HepG2 (cell line): ENCODE data around the gene SLC4A5. TPM values are rescaled to one million over a fixed set of nuclear protein-coding genes. Genes with fewer than 3 reads are reported as not detected.

Experiments used
- ATAC-seq: fragments of 200-7000 bp; cut with Tn5 transposase; 3 replicates; pipeline ENCODE4 v1.9.1; 2020; ENCODE audit warnings: mild to moderate bottlenecking, moderate library complexity
- BruUV-seq: library from RNA; stranded (reverse); fragments of 400-500 nt; replicated peaks from 2 replicates; lab custom pipeline; 2021; lab: Mats Ljungman, UMichigan
- CTCF ChIA-PET: fragments of 300-600 bp; formaldehyde crosslinking; extraction: SDS; loops from one replicate; lab custom pipeline; 2021; ENCODE audit warnings: low total read pairs, inconsistent platforms, low intra/inter-chr PET ratio; lab: Yijun Ruan, JAX
- POLR2A ChIA-PET: fragments of 350-600 bp; sonication (Branson Sonifier 250); formaldehyde crosslinking; loops from one replicate; lab custom pipeline; 2020; ENCODE audit warnings: antibody characterized with exemption, inconsistent platforms; lab: Yijun Ruan, JAX
- DNase-seq: peaks from one replicate; pipeline ENCODE4 v3.0.0-alpha.2; 2015; ENCODE audit warnings: low spot score
- FAIRE-seq: peaks from 3 replicates; lab custom pipeline; 2011; peaks lifted over from hg19 to GRCh38; lab: Jason Lieb, UNC
- H2AFZ ChIP-seq: one replicate; pipeline ENCODE4 v1.6.1; 2011; ENCODE audit warnings: low read length, inconsistent platforms
- H3K27ac ChIP-seq: fragments of 300-600 bp; 3 replicates; pipeline ENCODE4 v1.8.0; 2011; ENCODE audit warnings: mixed run types, mild to moderate bottlenecking, mixed read lengths, low read length, inconsistent platforms; ENCODE audit not compliant: insufficient read depth; ENCODE audit errors: extremely low read length
- H3K27me3 ChIP-seq, 2 experiments: fragments of 200-600 bp in 1 of 2; 2 replicates in 1 of 2; 3 replicates in 1 of 2; pipeline versions ENCODE4 v1.6.0 to v1.8.0; 2011; ENCODE audit warnings: low read length in 2 of 2, mild to moderate bottlenecking in 2 of 2, moderate library complexity in 2 of 2, inconsistent platforms in 1 of 2; ENCODE audit not compliant: insufficient read depth in 2 of 2, control insufficient read depth in 1 of 2
- H3K36me3 ChIP-seq, 2 experiments: fragments of 200-600 bp in 1 of 2; replicated peaks in 1 of 2; 2 replicates in 1 of 2; 3 replicates in 1 of 2; pipeline versions ENCODE4 v1.5.1 to v1.8.0; 2011; ENCODE audit warnings: low read length in 2 of 2, inconsistent platforms in 1 of 2; ENCODE audit not compliant: insufficient read depth in 2 of 2, control insufficient read depth in 1 of 2
- H3K4me1 ChIP-seq: 2 replicates; pipeline ENCODE4 v1.5.1; 2012; ENCODE audit warnings: low read length, inconsistent platforms; ENCODE audit not compliant: insufficient read depth
- H3K4me2 ChIP-seq: 2 replicates; pipeline ENCODE4 v1.6.0; 2011; ENCODE audit warnings: low read depth, low read length, inconsistent platforms
- H3K4me3 ChIP-seq, 3 experiments: fragments of 200-600 bp in 1 of 3; sonication (generic), shearing (Covaris generic) in 1 of 3; replicated peaks in 1 of 3; 2 replicates each; pipeline ENCODE4 v1.5.1; 2011 to 2016; ENCODE audit warnings: low read length in 3 of 3, inconsistent platforms in 2 of 3, low read depth in 2 of 3, mild to moderate bottlenecking in 2 of 3, control low read depth in 1 of 3, mixed read lengths in 1 of 3; ENCODE audit not compliant: insufficient read depth in 1 of 3
- H3K79me2 ChIP-seq: one replicate; pipeline ENCODE4 v1.6.1; 2011; ENCODE audit warnings: low read length, inconsistent platforms; ENCODE audit not compliant: insufficient read depth
- H3K9ac ChIP-seq: 2 replicates; pipeline ENCODE4 v1.6.0; 2011; ENCODE audit warnings: mild to moderate bottlenecking, low read depth, low read length, inconsistent platforms; ENCODE audit not compliant: insufficient read depth
- H3K9me3 ChIP-seq: 2 replicates; pipeline ENCODE4 v1.5.1; 2012; ENCODE audit warnings: mild to moderate bottlenecking, low read length
- H4K20me1 ChIP-seq: 2 replicates; pipeline ENCODE4 v1.6.0; 2011; ENCODE audit warnings: inconsistent platforms, mild to moderate bottlenecking, low read length, moderate library complexity; ENCODE audit not compliant: insufficient read depth
- ADNP ChIP-seq: sonication (generic); formaldehyde crosslinking; IDR thresholded peaks from 2 replicates; pipeline ENCODE4 v1.4.0; 2020; ENCODE audit warnings: missing genetic modification reagents
- ASH2L ChIP-seq: fragments of 300-600, 200-600 bp; sonication (generic); IDR thresholded peaks from 2 replicates; pipeline ENCODE4 v1.7.0; 2017; ENCODE audit warnings: low read depth, mild to moderate bottlenecking, moderate library complexity, mixed read lengths, low read length; ENCODE audit not compliant: insufficient read length
- CHCHD3 ChIP-seq: sonication (generic); formaldehyde crosslinking; IDR thresholded peaks from 2 replicates; pipeline ENCODE4 v1.8.0; 2022; ENCODE audit warnings: mild to moderate bottlenecking, missing genetic modification reagents, moderate library complexity
- CTCF ChIP-seq: sonication (generic); formaldehyde crosslinking; IDR thresholded peaks from 2 replicates; pipeline ENCODE4 v1.5.0; 2020; ENCODE audit warnings: mild to moderate bottlenecking, missing genetic modification reagents, moderate library complexity
- FOXJ3 ChIP-seq: sonication (generic); formaldehyde crosslinking; IDR thresholded peaks from 2 replicates; pipeline ENCODE4 v1.4.0; 2020; ENCODE audit warnings: missing genetic modification reagents, mild to moderate bottlenecking, borderline replicate concordance
- GATAD2A ChIP-seq: IDR thresholded peaks from 2 replicates; pipeline ENCODE4 v1.6.1; 2016
- HCFC1 ChIP-seq: fragments of 150-350 bp; IDR thresholded peaks from 2 replicates; pipeline ENCODE4 v1.6.1; 2014; ENCODE audit warnings: low read depth, low read length
- IRF2 ChIP-seq: IDR thresholded peaks from 2 replicates; pipeline ENCODE4 v1.6.1; 2018; ENCODE audit warnings: missing genetic modification reagents, missing compliant biosample characterization
- STAG1 ChIP-seq: sonication (generic); formaldehyde crosslinking; IDR thresholded peaks from 2 replicates; pipeline ENCODE4 v1.4.0; 2020; ENCODE audit warnings: missing genetic modification reagents
- THYN1 ChIP-seq: sonication (generic); formaldehyde crosslinking; IDR thresholded peaks from 2 replicates; pipeline ENCODE4 v1.8.1; 2023; ENCODE audit warnings: low read depth, mild to moderate bottlenecking, moderate library complexity, missing genetic modification reagents, borderline replicate concordance
- ZFP36 ChIP-seq: fragments of 150-350 bp; IDR thresholded peaks from 2 replicates; pipeline ENCODE4 v1.6.1; 2018; ENCODE audit warnings: borderline replicate concordance, low read length, low read depth; ENCODE audit not compliant: partially characterized antibody
- ZNF207 ChIP-seq: fragments of 450-650 bp; IDR thresholded peaks from 2 replicates; pipeline ENCODE4 v1.6.1; 2016; ENCODE audit warnings: antibody characterized with exemption, borderline replicate concordance
- ZNF782 ChIP-seq: sonication (generic); formaldehyde crosslinking; IDR thresholded peaks from 2 replicates; pipeline ENCODE4 v1.4.0; 2020; ENCODE audit warnings: missing genetic modification reagents, mild to moderate bottlenecking, borderline replicate concordance
- WGBS: methylation state at CpG from one replicate; pipeline ENCODE4 v1.1.6; 2017; ENCODE audit warnings: low lambda C conversion rate; 5-methylcytosine and 5-hydroxymethylcytosine counted together
- in situ Hi-C: cut with HindIII; loops from 2 replicates; pipeline ENCODE4 v1.10.0; 2017; ENCODE audit warnings: low pct_unique_long_range_greater_than_20kb; ENCODE audit not compliant: extremely low pct_ligation_motif_present
- intact Hi-C: fragments of 100-400 bp; cut with micrococcal nuclease; formaldehyde crosslinking; loops from one replicate; pipeline ENCODE4 v1.10.0; 2022; ENCODE audit not compliant: unreplicated experiment
- polyA plus RNA-seq, 8 experiments: library from polyadenylated mRNA; depleted of rRNA in 3 of 8; stranded (reverse) in 7 of 8; unstranded in 1 of 8; fragments of >200 nt; fragmentation: Illumina TruSeq in 4 of 8; extraction: Trizol in 4 of 8; gene quantifications; 2 replicates each; pipeline versions ENCODE4 v1.2.1 to v1.2.3, GENCODE V29; 2011 to 2016; ENCODE audit warnings: low read depth in 4 of 8, missing spikeins in 1 of 8, mixed read lengths in 1 of 8; ENCODE audit not compliant: insufficient read depth in 1 of 8
- total RNA-seq, 5 experiments: library from RNA; depleted of rRNA; stranded (reverse); fragments of >200 nt; fragmentation: Illumina TruSeq; extraction: Trizol; gene quantifications; 2 replicates each; pipeline ENCODE4 v1.2.3, GENCODE V29; 2016; ENCODE audit warnings: low read depth in 1 of 5
- TF ChIP-seq, protein P1 (sequence below): sonication (generic); formaldehyde crosslinking; IDR thresholded peaks from 2 replicates; pipeline ENCODE4 v1.5.0; 2020; ENCODE audit warnings: mild to moderate bottlenecking, missing genetic modification reagents

SLC4A5 gene
- total and polyA plus RNA-seq, 2 of the 13 experiments (the other 11 are each of a cell fraction or from before 2014, with no cell fraction given) = 0.50 TPM; not detected in 1

DNA sequence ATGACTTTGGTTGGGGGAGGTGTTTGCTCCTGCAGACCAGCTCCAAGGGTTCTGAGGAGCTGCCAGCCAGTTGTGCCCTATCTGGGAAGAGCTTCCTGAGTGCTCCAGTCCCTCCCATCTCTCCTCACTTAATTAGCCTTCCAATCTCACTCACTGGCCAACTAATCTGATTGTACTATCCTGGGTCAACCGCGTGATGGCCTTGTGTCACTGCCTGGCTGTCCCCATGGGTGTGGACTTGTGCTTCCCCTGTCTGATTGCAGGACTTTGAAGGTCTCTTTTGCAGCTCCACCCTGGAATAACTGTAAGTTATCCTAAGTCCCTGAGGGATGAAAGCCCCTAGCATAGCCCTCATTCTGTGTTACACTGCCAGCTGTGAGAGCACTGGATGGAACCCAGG, 65.0 kb downstream of the SLC4A5 start:
- ATAC-seq = peak; percentile 60
- Histone ChIP-seq H3K9ac (no peak overlapping the region), H2AFZ (no peak overlapping the region), H3K4me1 (no peaks in the 10 kb centered on the region), H3K27me3 (peaks cover 2 to 21% of the 10 kb centered on the region in 2 experiments; a peak in 2 of 5 replicates), H4K20me1 (no peaks in the 10 kb centered on the region), H3K4me2 (no peak overlapping the region), H3K36me3 (no peaks in the 10 kb centered on the region), H3K9me3 (no peaks in the 10 kb centered on the region), H3K4me3 (no peak overlapping the region), H3K79me2 (no peaks in the 10 kb centered on the region), H3K27ac (no peak overlapping the region)
- ChIA-PET CTCF (no interaction called here), POLR2A (no interaction called here)
- TF ChIP-seq ZNF207 (no peak), STAG1 (CRISPR knock-in tag) (peak; percentile 29; the same call in 1 of the 2 replicates), CHCHD3 (CRISPR knock-in tag) (no peak), THYN1 (CRISPR knock-in tag) (no peak), GATAD2A (CRISPR knock-in tag) (no peak), CTCF (peak; percentile 38), ZFP36 (no peak), ADNP (CRISPR knock-in tag) (no peak), IRF2 (no peak), FOXJ3 (CRISPR knock-in tag) (no peak), HCFC1 (no peak), ASH2L (no peak), ZNF782 (CRISPR knock-in tag) (no peak)
- TF ChIP-seq, protein P1, sequence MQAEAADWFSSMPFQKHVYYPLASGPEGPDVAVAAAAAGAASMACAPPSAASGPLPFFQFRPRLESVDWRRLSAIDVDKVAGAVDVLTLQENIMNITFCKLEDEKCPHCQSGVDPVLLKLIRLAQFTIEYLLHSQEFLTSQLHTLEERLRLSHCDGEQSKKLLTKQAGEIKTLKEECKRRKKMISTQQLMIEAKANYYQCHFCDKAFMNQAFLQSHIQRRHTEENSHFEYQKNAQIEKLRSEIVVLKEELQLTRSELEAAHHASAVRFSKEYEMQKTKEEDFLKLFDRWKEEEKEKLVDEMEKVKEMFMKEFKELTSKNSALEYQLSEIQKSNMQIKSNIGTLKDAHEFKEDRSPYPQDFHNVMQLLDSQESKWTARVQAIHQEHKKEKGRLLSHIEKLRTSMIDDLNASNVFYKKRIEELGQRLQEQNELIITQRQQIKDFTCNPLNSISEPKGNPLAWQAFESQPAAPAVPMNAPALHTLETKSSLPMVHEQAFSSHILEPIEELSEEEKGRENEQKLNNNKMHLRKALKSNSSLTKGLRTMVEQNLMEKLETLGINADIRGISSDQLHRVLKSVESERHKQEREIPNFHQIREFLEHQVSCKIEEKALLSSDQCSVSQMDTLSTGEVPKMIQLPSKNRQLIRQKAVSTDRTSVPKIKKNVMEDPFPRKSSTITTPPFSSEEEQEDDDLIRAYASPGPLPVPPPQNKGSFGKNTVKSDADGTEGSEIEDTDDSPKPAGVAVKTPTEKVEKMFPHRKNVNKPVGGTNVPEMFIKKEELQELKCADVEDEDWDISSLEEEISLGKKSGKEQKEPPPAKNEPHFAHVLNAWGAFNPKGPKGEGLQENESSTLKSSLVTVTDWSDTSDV (CRISPR knock-in tag) = no peak
- intact Hi-C loops = no loop called here
- 0% methylated on average over 2 of the region's 2 CpGs for WGBS
- BruUV-seq = no TSS peak
- no peak for FAIRE-seq
- in situ Hi-C loops = no loop called here
- DNase-seq = no peak
